Caco-2 (cell line): Measurements from ENCODE around the gene CACNG6. TPM values are rescaled to one million over a fixed set of nuclear protein-coding genes. Genes with fewer than 3 reads are reported as not detected.

Source experiments
- BruUV-seq: library from RNA; stranded (reverse); fragments of 400-500 nt; replicated peaks from 2 replicates; lab custom pipeline; 2021; lab: Mats Ljungman, UMichigan
- CTCF ChIA-PET: fragments of 300-600 bp; sonication (Branson Sonifier 250); formaldehyde crosslinking; loops from one replicate; lab custom pipeline; 2022; ENCODE audit warnings: antibody characterized with exemption; lab: Charles Lee
- POLR2A ChIA-PET: fragments of 300-600 bp; sonication (Branson Sonifier 250); formaldehyde crosslinking; loops from one replicate; lab custom pipeline; 2022; ENCODE audit warnings: antibody characterized with exemption; lab: Charles Lee
- DNase-seq, 2 experiments: peaks; one replicate each; pipeline versions ENCODE4 v3.0.0 to v3.0.0-alpha.2; 2020 to 2022
- H3K27me3 ChIP-seq: replicated peaks from 2 replicates; pipeline ENCODE4 v1.6.0; 2011; ENCODE audit warnings: low read length; ENCODE audit not compliant: control insufficient read depth, insufficient read depth
- H3K36me3 ChIP-seq: 2 replicates; pipeline ENCODE4 v1.5.1; 2011; ENCODE audit warnings: low read length; ENCODE audit not compliant: control insufficient read depth, insufficient read depth
- H3K4me1 ChIP-seq: fragments of 250-450 bp; sonication (Bioruptor Pico); 2 replicates; pipeline ENCODE4 v1.5.1; 2020; ENCODE audit warnings: mild to moderate bottlenecking
- H3K4me3 ChIP-seq: 2 replicates; pipeline ENCODE4 v1.5.1; 2011; ENCODE audit warnings: low read depth, mild to moderate bottlenecking, control low read depth, low read length
- H3K9me3 ChIP-seq: fragments of 250-450 bp; sonication (Bioruptor Pico); 2 replicates; pipeline ENCODE4 v1.5.1; 2020; ENCODE audit warnings: mild to moderate bottlenecking, moderate library complexity
- H3K27ac Mint-ChIP-seq: one replicate; pipeline ENCODE4 v1.8.0; 2022; ENCODE audit warnings: mixed read lengths; ENCODE audit not compliant: unreplicated experiment
- H3K27me3 Mint-ChIP-seq: one replicate; pipeline ENCODE4 v1.8.0; 2022; ENCODE audit warnings: mixed read lengths; ENCODE audit not compliant: insufficient read depth, unreplicated experiment
- H3K36me3 Mint-ChIP-seq: one replicate; pipeline ENCODE4 v1.8.0; 2022; ENCODE audit warnings: mild to moderate bottlenecking, mixed read lengths; ENCODE audit not compliant: insufficient read depth, unreplicated experiment
- H3K4me1 Mint-ChIP-seq: one replicate; pipeline ENCODE4 v1.8.0; 2022; ENCODE audit warnings: low read depth, mixed read lengths; ENCODE audit not compliant: unreplicated experiment
- H3K4me3 Mint-ChIP-seq: one replicate; pipeline ENCODE4 v1.8.0; 2022; ENCODE audit warnings: mild to moderate bottlenecking, moderate library complexity, mixed read lengths; ENCODE audit not compliant: unreplicated experiment
- H3K9me3 Mint-ChIP-seq: one replicate; pipeline ENCODE4 v1.8.0; 2022; ENCODE audit warnings: mixed read lengths; ENCODE audit not compliant: unreplicated experiment
- CTCF ChIP-seq, 2 experiments: fragments of 200-600 bp in 1 of 2; IDR thresholded peaks; 1 replicate in 1 of 2; 2 replicates in 1 of 2; pipeline versions ENCODE4 v1.5.1 to v1.8.0; 2011 to 2022; ENCODE audit warnings: antibody characterized with exemption in 1 of 2, control low read depth in 1 of 2, inconsistent platforms in 1 of 2, low read depth in 1 of 2, low read length in 1 of 2, mild to moderate bottlenecking in 1 of 2, moderate library complexity in 1 of 2; ENCODE audit not compliant: insufficient read depth in 1 of 2, severe bottlenecking in 1 of 2, unreplicated experiment in 1 of 2
- intact Hi-C: fragments of 100-400 bp; cut with micrococcal nuclease; formaldehyde crosslinking; loops from one replicate; pipeline ENCODE4 v1.10.0; 2022; ENCODE audit not compliant: unreplicated experiment
- total RNA-seq: library from RNA; stranded (reverse); gene quantifications from 2 replicates; pipeline ENCODE4 v1.2.3, GENCODE V29; 2022

CACNG6 gene
- total RNA-seq, 1 experiment from 2014 or later, result 1.4 TPM

- no peaks in the 10 kb centered on the region for H3K27me3 ChIP-seq
- H3K4me3 Mint-ChIP-seq, result no peak overlapping the region
- intact Hi-C loops, result no loop called here
- ChIA-PET CTCF (no interaction called here), POLR2A (no interaction called here)
- peaks cover 8% of the 10 kb centered on the region for H3K36me3 Mint-ChIP-seq
- TF ChIP-seq CTCF (IDR thresholded peaks at IDR 0.05; ENCODE audit: insufficient read depth in 1 of 2, low read depth in 1 of 2, low read length in 1 of 2, severe bottlenecking in 1 of 2, unreplicated experiment in 1 of 2), result no peak
- H3K36me3 ChIP-seq, result no peaks in the 10 kb centered on the region
- H3K9me3 ChIP-seq, result no peaks in the 10 kb centered on the region
- H3K4me1 Mint-ChIP-seq, result no peaks in the 10 kb centered on the region
- H3K27ac Mint-ChIP-seq, result no peak overlapping the region
- no TSS peak for BruUV-seq
- H3K27me3 Mint-ChIP-seq, result no peaks in the 10 kb centered on the region
- no peak overlapping the region for H3K4me3 ChIP-seq
- no peaks in the 10 kb centered on the region for H3K4me1 ChIP-seq
- no peaks in the 10 kb centered on the region for H3K9me3 Mint-ChIP-seq
- DNase-seq, result no peak
Measured at GRCh38 chr19:53944416-53944815, 47.0 kb upstream of the CACNG6 start.

- POLR2A ChIA-PET, result no interaction called here
- Mint-ChIP-seq H3K36me3 (peaks cover 8% of the 10 kb centered on the region), H3K4me3 (no peak overlapping the region), H3K27ac (no peak overlapping the region), H3K4me1 (no peaks in the 10 kb centered on the region), H3K27me3 (no peaks in the 10 kb centered on the region), H3K9me3 (no peaks in the 10 kb centered on the region)
- no TSS peak for BruUV-seq
- no peak for DNase-seq
- intact Hi-C loops, result no loop called here
- CTCF ChIA-PET, result no interaction called here
- Histone ChIP-seq H3K9me3 (no peaks in the 10 kb centered on the region), H3K4me1 (no peaks in the 10 kb centered on the region), H3K4me3 (no peak overlapping the region), H3K36me3 (no peaks in the 10 kb centered on the region), H3K27me3 (no peaks in the 10 kb centered on the region)
- TF ChIP-seq CTCF (IDR thresholded peaks at IDR 0.05; ENCODE audit: insufficient read depth in 1 of 2, low read depth in 1 of 2, low read length in 1 of 2, severe bottlenecking in 1 of 2, unreplicated experiment in 1 of 2), result no peak
Measured at GRCh38 chr19:53944933-53945332, 46.5 kb upstream of the CACNG6 start.

- no peaks in the 10 kb centered on the region for H3K36me3 ChIP-seq
- peaks cover 8% of the 10 kb centered on the region for H3K36me3 Mint-ChIP-seq
- no peak for TF ChIP-seq CTCF (IDR thresholded peaks at IDR 0.05; ENCODE audit: insufficient read depth in 1 of 2, low read depth in 1 of 2, low read length in 1 of 2, severe bottlenecking in 1 of 2, unreplicated experiment in 1 of 2)
- H3K4me3 ChIP-seq, result no peak overlapping the region
- DNase-seq, result no peak
- BruUV-seq, result no TSS peak
- POLR2A ChIA-PET, result no interaction called here
- H3K4me1 Mint-ChIP-seq, result no peaks in the 10 kb centered on the region
- CTCF ChIA-PET, result no interaction called here
- no peak overlapping the region for H3K27ac Mint-ChIP-seq
- no peaks in the 10 kb centered on the region for H3K9me3 Mint-ChIP-seq
- intact Hi-C loops, result no loop called here
- H3K9me3 ChIP-seq, result no peaks in the 10 kb centered on the region
- H3K4me3 Mint-ChIP-seq, result no peak overlapping the region
- H3K27me3 ChIP-seq, result no peaks in the 10 kb centered on the region
- no peaks in the 10 kb centered on the region for H3K4me1 ChIP-seq
- H3K27me3 Mint-ChIP-seq, result no peaks in the 10 kb centered on the region
Measured at GRCh38 chr19:53945441-53945840, 46.0 kb upstream of the CACNG6 start.
